ENCODE measurements around the gene UBE2I. TPM values are rescaled to one million over a fixed set of nuclear protein-coding genes. Genes with fewer than 3 reads are reported as not detected.

UBE2I gene
- polyA plus RNA-seq (2013, experiment 1 of 4), result 274 TPM
- 281 TPM for polyA plus RNA-seq (2013, experiment 2 of 4)
- polyA plus RNA-seq (2013, experiment 3 of 4), result 208 TPM
- 220 TPM for polyA plus RNA-seq (2013, experiment 4 of 4)

DNA sequence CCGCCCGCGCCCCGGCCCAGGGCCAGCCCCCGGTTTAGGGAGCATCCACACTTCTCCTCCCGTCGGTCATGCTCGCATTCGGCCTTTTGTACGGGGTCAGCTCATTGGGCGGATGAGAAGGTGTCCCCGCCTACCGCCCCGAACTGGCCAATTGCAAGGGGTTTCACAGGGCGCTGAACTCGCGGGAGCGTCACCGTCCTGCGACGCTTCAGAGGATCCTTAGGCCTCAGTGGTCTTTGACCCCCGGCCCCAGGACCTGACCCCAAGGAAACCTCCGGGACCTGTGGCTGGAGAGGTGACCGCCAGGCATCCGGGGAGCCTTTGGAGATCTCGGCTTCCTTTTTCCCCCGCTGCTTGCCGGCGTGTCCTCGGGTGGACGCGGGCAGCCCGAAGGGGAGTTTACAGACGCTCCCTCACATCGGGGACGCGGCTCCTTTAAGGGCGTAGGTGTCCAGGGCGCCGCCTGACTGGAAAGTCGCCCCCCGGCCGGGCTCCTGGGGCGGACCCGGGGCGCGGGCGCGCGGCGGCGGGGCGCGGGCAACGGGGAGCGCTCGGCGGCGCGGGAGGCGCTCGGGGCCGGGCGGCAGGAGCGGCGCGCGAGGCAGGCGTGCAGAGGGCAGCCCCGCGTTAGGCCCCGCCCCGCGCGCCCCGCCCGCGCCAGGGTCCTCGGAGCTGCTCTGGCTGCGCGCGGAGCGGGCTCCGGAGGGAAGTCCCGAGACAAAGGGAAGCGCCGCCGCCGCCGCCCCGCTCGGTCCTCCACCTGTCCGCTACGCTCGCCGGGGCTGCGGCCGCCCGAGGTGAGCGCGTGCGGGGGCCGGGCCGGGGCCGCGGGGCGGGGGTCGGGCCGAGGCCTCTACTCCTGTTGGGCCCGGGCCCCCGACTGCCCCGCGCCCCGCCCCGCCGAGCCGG is at the start of gene UBE2I:
Gene UBE2I (plus strand): TSS at position 660 of the 909 bp plus-strand sequence. CDS start 4,395 bp downstream, outside the sequence.
- Histone ChIP-seq H3K36me3 (ENCODE audit: control insufficient read depth, insufficient read depth, low read length) (peaks cover 17% of the 10 kb centered on the region), H3K4me3 (ENCODE audit: insufficient read depth, low read depth, low read length) (peak within 1 kb of the TSS; percentile 95), H3K27me3 (ENCODE audit: control insufficient read depth, insufficient read depth, low read length, poor library complexity, severe bottlenecking) (no peaks in the 10 kb centered on the region), H3K4me1 (ENCODE audit: control insufficient read depth, insufficient read depth, low read length) (peaks cover 12% of the 10 kb centered on the region), H3K27ac (ENCODE audit: insufficient read depth, low read depth, low read length, poor library complexity, severe bottlenecking) (peak within 1 kb of the TSS; percentile 100), H3K9me3 (ENCODE audit: control insufficient read depth, low read length) (no peaks in the 10 kb centered on the region)
- WGBS, 2 experiments, result 0% methylated on average over 117 of the region's 117 CpGs

- no peak overlapping the region for H3K4me3 ChIP-seq (ENCODE audit: insufficient read depth, low read depth, low read length)
- H3K4me1 ChIP-seq (ENCODE audit: control insufficient read depth, insufficient read depth, low read length), result peaks cover 5% of the 10 kb centered on the region
- no peak overlapping the region for H3K27ac ChIP-seq (ENCODE audit: insufficient read depth, low read depth, low read length, poor library complexity, severe bottlenecking)
- H3K36me3 ChIP-seq (ENCODE audit: control insufficient read depth, insufficient read depth, low read length), result no peaks in the 10 kb centered on the region
- H3K9me3 ChIP-seq (ENCODE audit: control insufficient read depth, low read length), result no peaks in the 10 kb centered on the region
- H3K27me3 ChIP-seq (ENCODE audit: control insufficient read depth, insufficient read depth, low read length, poor library complexity, severe bottlenecking), result peaks cover 44% of the 10 kb centered on the region
- WGBS, 2 experiments, result 59% methylated on average over 11 of the region's 11 CpGs
Measured at GRCh38 chr16:1259760-1260068, 49.7 kb upstream of the UBE2I start.

DNA sequence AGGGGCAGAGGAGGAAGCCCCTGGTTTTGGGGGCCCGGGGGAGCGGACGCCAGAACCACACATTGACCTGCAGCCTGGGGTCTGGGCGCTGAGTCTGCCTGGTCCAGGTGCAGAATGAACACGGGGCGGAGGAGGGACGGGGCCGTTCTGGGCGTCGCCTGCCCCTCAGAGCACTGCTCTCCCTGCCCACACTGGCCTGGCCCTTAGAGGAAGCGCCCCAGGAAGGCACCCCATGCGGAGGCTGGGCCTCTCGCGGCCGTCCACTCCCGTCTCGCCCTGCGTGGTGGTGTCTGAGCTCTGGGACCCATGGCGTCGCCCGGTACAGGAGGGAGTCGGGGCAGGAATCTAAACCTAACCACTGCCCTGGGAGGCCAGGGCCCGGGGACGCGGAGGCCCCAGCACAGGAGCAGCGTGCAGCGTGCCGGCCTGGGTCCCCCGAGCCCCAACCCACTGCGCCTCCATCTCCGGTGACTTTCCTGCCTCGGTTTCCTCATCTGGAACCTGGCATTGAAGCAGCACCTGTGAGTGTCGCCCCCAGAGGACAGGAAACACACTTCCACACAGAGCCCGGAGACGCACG is 49.2 kb upstream of the UBE2I start:
- H3K27me3 ChIP-seq (ENCODE audit: control insufficient read depth, insufficient read depth, low read length, poor library complexity, severe bottlenecking), result peaks cover 44% of the 10 kb centered on the region
- H3K4me1 ChIP-seq (ENCODE audit: control insufficient read depth, insufficient read depth, low read length), result peaks cover 5% of the 10 kb centered on the region
- H3K27ac ChIP-seq (ENCODE audit: insufficient read depth, low read depth, low read length, poor library complexity, severe bottlenecking), result no peak overlapping the region
- WGBS, 2 experiments, result 87 to 88% methylated on average over 36 of the region's 36 CpGs
- H3K36me3 ChIP-seq (ENCODE audit: control insufficient read depth, insufficient read depth, low read length), result no peaks in the 10 kb centered on the region
- no peak overlapping the region for H3K4me3 ChIP-seq (ENCODE audit: insufficient read depth, low read depth, low read length)
- H3K9me3 ChIP-seq (ENCODE audit: control insufficient read depth, low read length), result no peaks in the 10 kb centered on the region

GRCh38 chr16:1261131-1261892 is 48.1 kb upstream of the UBE2I start:
- peaks cover 5% of the 10 kb centered on the region for H3K4me1 ChIP-seq (ENCODE audit: control insufficient read depth, insufficient read depth, low read length)
- no peak overlapping the region for H3K27ac ChIP-seq (ENCODE audit: insufficient read depth, low read depth, low read length, poor library complexity, severe bottlenecking)
- no peak overlapping the region for H3K4me3 ChIP-seq (ENCODE audit: insufficient read depth, low read depth, low read length)
- H3K9me3 ChIP-seq (ENCODE audit: control insufficient read depth, low read length), result no peaks in the 10 kb centered on the region
- peaks cover 47% of the 10 kb centered on the region for H3K27me3 ChIP-seq (ENCODE audit: control insufficient read depth, insufficient read depth, low read length, poor library complexity, severe bottlenecking)
- 49 to 50% methylated on average over 47 of the region's 47 CpGs for WGBS, 2 experiments
- H3K36me3 ChIP-seq (ENCODE audit: control insufficient read depth, insufficient read depth, low read length), result no peaks in the 10 kb centered on the region

DNA sequence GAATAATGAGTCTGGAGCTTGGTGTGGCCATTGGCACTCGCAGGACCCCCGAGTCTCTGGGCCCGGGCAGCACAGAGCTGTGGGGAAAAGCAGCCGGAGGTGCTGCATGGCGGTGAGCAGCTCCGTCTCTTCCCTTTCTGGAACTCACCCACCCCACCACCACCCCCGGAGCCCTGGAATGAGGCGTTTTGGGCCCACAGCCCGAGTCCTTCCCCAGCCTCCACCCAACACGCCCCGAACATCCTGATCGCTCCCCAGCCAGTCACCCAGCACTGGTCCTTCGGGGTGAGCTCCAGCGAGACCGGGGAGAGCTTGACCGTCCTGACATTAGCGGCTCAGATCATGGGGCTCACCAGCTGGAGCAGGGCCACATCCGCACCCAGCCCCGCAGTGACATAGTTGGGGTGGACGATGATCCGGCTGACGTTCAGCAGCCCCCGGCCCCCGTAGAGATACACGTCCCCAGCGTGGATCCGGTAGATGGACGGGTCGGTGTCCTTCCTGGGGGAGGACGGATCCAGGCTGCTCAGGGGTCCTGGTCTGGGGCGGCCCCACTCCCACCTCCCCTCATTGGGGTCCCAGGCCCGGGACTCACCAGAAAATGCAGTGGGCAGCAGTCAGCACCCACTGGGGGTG is 47.1 kb upstream of the UBE2I start:
- H3K4me1 ChIP-seq (ENCODE audit: control insufficient read depth, insufficient read depth, low read length), result peaks cover 5% of the 10 kb centered on the region
- no peaks in the 10 kb centered on the region for H3K36me3 ChIP-seq (ENCODE audit: control insufficient read depth, insufficient read depth, low read length)
- H3K9me3 ChIP-seq (ENCODE audit: control insufficient read depth, low read length), result no peaks in the 10 kb centered on the region
- 92 to 94% methylated on average over 32 of the region's 32 CpGs for WGBS, 2 experiments
- H3K27ac ChIP-seq (ENCODE audit: insufficient read depth, low read depth, low read length, poor library complexity, severe bottlenecking), result no peak overlapping the region
- H3K27me3 ChIP-seq (ENCODE audit: control insufficient read depth, insufficient read depth, low read length, poor library complexity, severe bottlenecking), result peaks cover 47% of the 10 kb centered on the region
- no peak overlapping the region for H3K4me3 ChIP-seq (ENCODE audit: insufficient read depth, low read depth, low read length)

DNA sequence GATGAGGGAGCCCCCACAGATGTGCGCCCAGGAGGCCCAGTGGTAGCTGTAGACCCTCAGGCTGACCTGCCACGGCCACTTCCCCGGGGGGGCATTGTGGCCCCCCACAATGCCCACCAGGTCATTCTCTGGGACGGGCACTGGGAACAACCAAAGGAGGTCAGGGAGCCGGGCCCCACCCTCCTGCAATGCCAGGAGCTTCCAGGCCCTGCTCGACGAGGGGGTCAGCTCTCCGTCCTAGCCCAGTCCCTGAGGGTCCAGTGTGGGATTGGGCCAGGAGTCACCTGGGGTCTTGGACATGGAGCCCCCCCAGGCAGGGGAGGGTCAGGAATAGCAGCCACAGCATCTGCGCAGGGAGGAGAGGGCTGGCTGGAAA is 46.6 kb upstream of the UBE2I start:
- no peaks in the 10 kb centered on the region for H3K36me3 ChIP-seq (ENCODE audit: control insufficient read depth, insufficient read depth, low read length)
- WGBS, 2 experiments, result 93 to 94% methylated on average over 9 of the region's 9 CpGs
- peaks cover 5% of the 10 kb centered on the region for H3K4me1 ChIP-seq (ENCODE audit: control insufficient read depth, insufficient read depth, low read length)
- peaks cover 47% of the 10 kb centered on the region for H3K27me3 ChIP-seq (ENCODE audit: control insufficient read depth, insufficient read depth, low read length, poor library complexity, severe bottlenecking)
- no peak overlapping the region for H3K27ac ChIP-seq (ENCODE audit: insufficient read depth, low read depth, low read length, poor library complexity, severe bottlenecking)
- no peaks in the 10 kb centered on the region for H3K9me3 ChIP-seq (ENCODE audit: control insufficient read depth, low read length)
- H3K4me3 ChIP-seq (ENCODE audit: insufficient read depth, low read depth, low read length), result no peak overlapping the region

- no peaks in the 10 kb centered on the region for H3K9me3 ChIP-seq (ENCODE audit: control insufficient read depth, low read length)
- no peak overlapping the region for H3K27ac ChIP-seq (ENCODE audit: insufficient read depth, low read depth, low read length, poor library complexity, severe bottlenecking)
- no peak overlapping the region for H3K4me3 ChIP-seq (ENCODE audit: insufficient read depth, low read depth, low read length)
- 87 to 90% methylated on average over 15 of the region's 15 CpGs for WGBS, 2 experiments
- H3K4me1 ChIP-seq (ENCODE audit: control insufficient read depth, insufficient read depth, low read length), result peaks cover 4% of the 10 kb centered on the region
- no peaks in the 10 kb centered on the region for H3K36me3 ChIP-seq (ENCODE audit: control insufficient read depth, insufficient read depth, low read length)
- H3K27me3 ChIP-seq (ENCODE audit: control insufficient read depth, insufficient read depth, low read length, poor library complexity, severe bottlenecking), result peaks cover 45% of the 10 kb centered on the region
Measured at GRCh38 chr16:1263591-1264344, 45.7 kb upstream of the UBE2I start.

- Histone ChIP-seq H3K4me1 (ENCODE audit: control insufficient read depth, insufficient read depth, low read length) (no peaks in the 10 kb centered on the region), H3K9me3 (ENCODE audit: control insufficient read depth, low read length) (no peaks in the 10 kb centered on the region), H3K4me3 (ENCODE audit: insufficient read depth, low read depth, low read length) (no peak overlapping the region), H3K36me3 (ENCODE audit: control insufficient read depth, insufficient read depth, low read length) (no peaks in the 10 kb centered on the region), H3K27me3 (ENCODE audit: control insufficient read depth, insufficient read depth, low read length, poor library complexity, severe bottlenecking) (peaks cover 38% of the 10 kb centered on the region), H3K27ac (ENCODE audit: insufficient read depth, low read depth, low read length, poor library complexity, severe bottlenecking) (no peak overlapping the region)
- 95 to 96% methylated on average over 16 of the region's 16 CpGs for WGBS, 2 experiments
Measured at GRCh38 chr16:1264345-1265089, 44.9 kb upstream of the UBE2I start.

DNA sequence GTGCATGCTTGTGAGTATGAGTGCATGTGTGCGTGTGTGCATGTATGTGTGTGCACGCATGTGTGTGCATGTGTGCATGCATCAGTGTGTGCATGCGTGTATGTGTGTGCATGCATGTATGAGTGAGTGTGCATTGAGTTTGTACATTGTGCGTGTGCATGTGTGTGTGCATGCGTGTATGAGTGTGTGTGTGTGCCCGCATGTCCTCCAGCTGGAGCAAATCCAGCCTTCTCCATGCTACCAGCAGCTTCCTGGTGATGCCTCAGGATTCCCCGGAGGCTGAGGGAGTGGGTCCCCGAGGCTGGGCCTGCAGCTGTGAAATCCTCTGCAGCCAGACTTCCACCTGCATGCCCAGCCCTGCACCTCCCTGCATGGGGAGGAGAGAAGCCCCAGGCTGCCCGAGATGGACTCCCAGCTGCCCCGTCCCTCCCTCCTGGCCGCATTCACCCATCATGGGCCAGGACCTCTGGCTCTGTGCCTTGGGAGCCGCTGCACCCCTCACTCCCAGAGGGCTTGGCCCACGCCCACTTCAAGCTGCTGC is 44.3 kb upstream of the UBE2I start:
- H3K9me3 ChIP-seq (ENCODE audit: control insufficient read depth, low read length), result no peaks in the 10 kb centered on the region
- H3K4me1 ChIP-seq (ENCODE audit: control insufficient read depth, insufficient read depth, low read length), result no peaks in the 10 kb centered on the region
- H3K36me3 ChIP-seq (ENCODE audit: control insufficient read depth, insufficient read depth, low read length), result no peaks in the 10 kb centered on the region
- H3K4me3 ChIP-seq (ENCODE audit: insufficient read depth, low read depth, low read length), result no peak overlapping the region
- WGBS, 2 experiments, result 89 to 91% methylated on average over 13 of the region's 13 CpGs
- no peak overlapping the region for H3K27ac ChIP-seq (ENCODE audit: insufficient read depth, low read depth, low read length, poor library complexity, severe bottlenecking)
- peaks cover 31% of the 10 kb centered on the region for H3K27me3 ChIP-seq (ENCODE audit: control insufficient read depth, insufficient read depth, low read length, poor library complexity, severe bottlenecking)

All from ectodermal cell (in vitro differentiated cells).